HG03025 (cell line): ENCODE data around the gene ANO2.
"Not testable (repeated sequence)": the region's sequence is repeated elsewhere in the genome, so short reads cannot be mapped to it uniquely, and the experiment has no call there.

Experiments used
- ATAC-seq: cut with Tn5 transposase; IDR thresholded peaks from one replicate; pipeline ENCODE4 v1.9.1; 2021; ENCODE audit warnings: mild to moderate bottlenecking, moderate library complexity; ENCODE audit not compliant: unreplicated experiment, low FRiP score

The ANO2 gene

GRCh38 chr12:5840944-5841343 is 104.1 kb downstream of the ANO2 start:
- ATAC-seq = no peak

- ATAC-seq = no peak
Measured at GRCh38 chr12:5830111-5830510, 114.9 kb downstream of the ANO2 start.

GRCh38 chr12:5827591-5827990 is 117.5 kb downstream of the ANO2 start:
- no peak for ATAC-seq

DNA sequence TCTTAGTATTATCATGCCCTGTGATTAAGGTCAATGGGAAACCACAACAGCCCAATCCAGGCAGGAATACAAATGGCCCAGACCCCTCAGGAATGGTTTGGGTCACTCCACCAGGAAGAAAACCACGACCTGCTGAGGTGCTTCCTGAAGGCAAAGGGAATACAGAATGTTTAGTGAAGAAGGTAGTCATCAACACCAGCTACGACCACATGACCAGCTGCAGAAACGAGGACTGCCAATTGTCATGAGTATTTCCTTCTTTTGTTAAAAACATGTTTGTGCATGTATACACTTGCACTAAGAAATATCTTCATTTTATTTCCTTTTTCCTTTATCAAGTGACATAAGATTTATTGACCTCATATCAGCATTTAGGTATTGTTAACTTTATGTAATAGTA is 119.3 kb downstream of the ANO2 start:
- not testable (repeated sequence) for ATAC-seq

- ATAC-seq = not testable (repeated sequence)
Measured at GRCh38 chr12:5818877-5819276, 126.2 kb downstream of the ANO2 start.

- no peak for ATAC-seq
Measured at GRCh38 chr12:5817246-5817645, 127.8 kb downstream of the ANO2 start.

GRCh38 chr12:5809586-5809985 is 135.5 kb downstream of the ANO2 start:
- no peak for ATAC-seq

- ATAC-seq = no peak
Measured at GRCh38 chr12:5808981-5809380, 136.1 kb downstream of the ANO2 start.

DNA sequence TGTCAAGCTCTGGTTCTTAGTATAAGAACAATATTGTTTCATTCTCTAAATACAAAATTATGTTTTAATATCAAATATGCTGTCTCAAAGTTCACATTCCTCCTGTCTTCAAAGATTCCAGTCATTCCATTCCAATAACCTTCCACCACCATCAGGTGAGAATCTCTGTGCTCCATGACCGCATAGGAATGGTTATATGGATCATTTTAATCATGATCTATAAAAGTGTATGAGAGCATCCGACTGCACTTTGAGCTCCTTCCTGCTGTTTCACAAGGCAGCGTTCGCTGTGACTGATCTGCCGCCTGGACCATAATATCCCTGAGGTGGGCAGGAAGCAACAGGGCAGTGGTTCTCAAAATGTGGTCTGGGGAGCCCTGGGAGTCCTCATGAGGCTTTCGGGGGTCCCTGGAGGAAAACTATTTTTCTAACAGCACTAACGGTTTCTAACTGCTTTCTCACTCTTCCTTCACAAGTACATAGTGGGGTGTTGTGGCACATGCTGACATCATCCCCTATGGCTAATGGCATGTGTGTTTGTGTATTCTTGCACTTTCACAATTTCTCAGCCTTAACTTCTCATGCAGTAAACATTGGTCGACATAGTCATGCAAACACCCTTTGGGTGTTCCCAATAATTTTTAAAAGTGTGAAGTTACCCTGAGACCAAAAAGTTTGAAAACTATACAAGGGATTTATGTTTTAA is 137.4 kb downstream of the ANO2 start:
- ATAC-seq = no peak

- ATAC-seq = no peak
Measured at GRCh38 chr12:5807090-5807414, 138.0 kb downstream of the ANO2 start.

DNA sequence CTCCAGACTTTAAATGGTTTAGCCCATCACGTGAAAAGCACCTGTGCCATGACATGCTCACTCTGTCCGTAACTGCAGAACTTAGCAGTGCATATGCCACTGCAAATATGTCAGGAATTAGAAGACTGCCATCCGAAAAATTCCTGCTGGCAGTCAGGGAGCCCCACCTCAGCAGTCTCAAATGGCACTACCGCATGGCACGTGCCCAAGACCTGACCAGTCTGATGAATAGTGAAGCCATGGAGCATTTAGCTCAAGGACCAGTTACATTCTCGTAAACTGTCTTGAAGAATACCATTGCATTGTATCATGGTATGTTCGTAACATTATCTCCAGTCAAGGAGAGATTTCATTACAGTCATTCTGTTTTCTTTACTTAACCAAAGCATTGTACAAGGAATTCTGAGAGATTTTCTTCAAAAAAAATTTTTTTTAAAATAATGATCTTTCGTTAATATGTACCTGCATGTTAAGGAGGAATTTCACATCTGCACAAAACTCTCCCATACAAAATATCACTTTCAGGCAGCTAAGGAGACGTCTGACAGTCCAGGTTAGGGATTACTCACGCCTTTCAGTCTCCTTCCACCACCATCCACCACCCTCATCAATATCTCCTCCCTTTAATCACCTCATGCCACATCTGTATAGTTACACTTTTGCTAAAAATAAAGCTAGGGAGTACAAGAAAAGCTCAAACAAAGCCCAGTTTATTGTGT is 138.5 kb downstream of the ANO2 start:
- no peak for ATAC-seq

GRCh38 chr12:5803532-5803931 is 141.5 kb downstream of the ANO2 start:
- ATAC-seq = no peak

DNA sequence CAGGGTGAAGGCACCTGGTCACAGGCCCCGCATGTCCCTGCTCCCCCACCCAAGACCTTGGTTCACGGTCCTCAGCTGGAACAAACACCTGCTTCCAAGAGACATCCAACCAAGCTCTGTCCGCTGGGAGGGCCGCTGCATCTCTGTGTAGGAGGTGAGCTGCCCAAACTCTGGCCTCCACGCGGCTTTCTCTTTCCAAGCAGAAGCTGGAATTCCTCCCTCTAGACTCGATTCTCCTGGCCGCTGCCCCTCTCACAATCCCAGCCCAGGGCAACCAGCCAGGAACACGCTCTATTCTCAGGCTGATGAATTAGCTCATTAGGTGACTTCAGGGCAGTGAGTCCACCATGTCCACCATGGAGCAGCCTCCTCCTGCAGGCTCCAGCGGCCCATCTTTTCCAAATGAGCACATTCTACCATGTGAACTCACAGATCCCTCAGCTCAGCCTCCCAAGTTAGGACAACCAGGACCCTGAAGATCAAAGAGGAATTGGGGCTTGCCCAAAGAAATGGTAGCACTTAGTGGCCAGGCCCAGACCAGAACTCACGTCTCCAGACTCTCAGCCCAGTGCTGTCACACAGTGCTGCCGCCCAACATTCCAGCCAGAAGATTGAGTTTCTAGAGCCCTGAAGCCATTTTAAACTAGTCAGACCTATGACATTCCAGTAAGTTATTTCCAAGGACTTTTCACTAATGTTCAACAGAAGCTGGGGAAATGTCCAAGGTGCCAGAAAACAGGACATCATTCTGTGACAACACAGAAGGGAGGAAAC is 146.6 kb downstream of the ANO2 start:
- no peak for ATAC-seq

DNA sequence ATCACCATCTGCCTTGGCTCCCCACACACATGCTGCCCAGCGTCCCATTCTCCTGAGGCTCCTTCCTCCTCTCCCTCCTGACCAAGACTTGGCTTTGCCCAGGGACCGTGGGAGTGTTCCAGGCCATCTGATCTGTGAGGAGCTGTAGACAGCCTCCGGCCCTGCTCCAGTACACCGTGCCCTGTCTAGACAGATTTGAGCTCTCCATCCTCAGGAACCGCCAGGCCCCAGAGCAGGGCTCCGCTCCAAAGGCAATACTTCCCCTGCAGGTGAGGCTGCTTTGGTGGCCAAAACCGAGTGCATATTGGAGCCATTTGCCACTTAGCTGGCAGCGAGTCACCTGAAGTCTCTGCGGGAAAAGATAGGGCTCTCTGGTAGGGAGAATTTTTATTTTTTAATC is 147.4 kb downstream of the ANO2 start:
- no peak for ATAC-seq

- ATAC-seq = no peak
Measured at GRCh38 chr12:5796959-5797225, 148.2 kb downstream of the ANO2 start.

DNA sequence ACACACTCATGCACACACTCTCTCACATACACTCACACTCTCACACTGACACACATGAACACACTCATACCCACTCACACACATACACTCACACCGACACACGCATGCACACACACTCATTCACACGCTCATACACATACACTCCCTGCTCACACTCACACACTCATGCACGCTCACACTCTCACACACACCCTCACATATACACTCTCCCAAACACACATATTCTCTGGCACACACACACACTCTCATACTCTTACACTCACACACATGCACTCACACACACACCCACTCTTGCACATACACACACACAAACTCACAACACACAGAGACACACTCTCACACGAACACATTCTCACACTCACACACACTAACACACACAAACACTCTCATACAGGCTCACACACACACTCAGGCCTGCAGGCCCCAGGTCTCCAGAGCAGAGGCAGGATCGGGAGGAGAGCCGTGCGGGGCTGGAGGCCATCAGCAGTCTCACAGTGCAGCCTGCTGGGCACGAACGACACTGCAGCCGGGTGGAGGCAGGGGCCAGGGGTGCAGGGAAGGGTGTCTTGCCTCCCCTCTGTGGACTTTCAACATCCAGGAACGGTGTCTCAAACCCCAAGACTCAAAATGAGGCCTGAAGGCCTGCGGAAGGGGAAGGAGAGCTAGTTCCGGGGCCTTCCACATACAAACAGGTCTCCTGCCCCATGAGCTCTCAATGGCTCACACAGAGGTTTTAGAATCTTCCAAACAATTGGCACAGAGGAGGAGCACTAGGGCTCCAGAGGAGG is 148.7 kb downstream of the ANO2 start:
- ATAC-seq = no peak

GRCh38 chr12:5794156-5794555 is 150.9 kb downstream of the ANO2 start:
- ATAC-seq = no peak

DNA sequence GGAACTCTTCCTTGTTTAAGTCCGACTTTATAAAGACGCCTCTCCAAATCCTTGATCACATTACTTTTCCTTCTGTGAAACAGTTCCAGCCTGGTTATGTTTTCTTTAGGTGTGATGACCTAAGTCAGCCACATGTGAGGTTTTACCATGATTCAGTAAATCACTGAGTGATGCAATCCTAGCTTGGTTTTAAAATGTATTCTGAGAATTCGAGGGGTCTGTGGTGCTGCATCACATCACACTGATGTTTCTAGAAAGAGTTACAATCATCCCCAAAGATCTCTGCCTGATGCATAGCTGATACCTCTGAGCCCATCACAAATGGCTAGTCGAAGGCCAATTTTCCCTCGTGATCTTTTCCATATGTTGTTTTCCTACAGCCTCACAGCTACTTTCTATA is 152.7 kb downstream of the ANO2 start:
- no peak for ATAC-seq

- ATAC-seq = no peak
Measured at GRCh38 chr12:5789469-5789968, 155.5 kb downstream of the ANO2 start.

DNA sequence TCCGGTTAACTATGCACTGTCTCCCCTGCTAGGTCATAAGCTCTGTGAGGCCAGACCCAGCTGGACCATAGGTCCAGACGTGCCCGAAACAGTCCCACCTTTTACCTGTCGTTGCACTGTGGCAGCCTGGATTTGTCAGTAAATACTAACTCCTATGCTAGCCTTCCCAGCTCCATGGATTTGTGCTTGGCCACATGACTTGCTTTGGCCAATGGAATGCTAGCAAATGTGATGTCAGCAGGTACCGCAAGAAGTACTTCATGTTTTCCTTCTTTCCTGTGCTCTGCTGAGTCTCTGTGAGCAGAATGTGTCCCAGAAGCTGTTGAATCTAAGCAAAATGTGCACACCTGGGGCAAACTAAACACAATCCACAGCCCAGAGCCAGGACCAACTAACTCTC is 157.2 kb downstream of the ANO2 start:
- ATAC-seq = no peak

- no peak for ATAC-seq
Measured at GRCh38 chr12:5785601-5786000, 159.5 kb downstream of the ANO2 start.
